Brain pericyte (primary cell): Measurements from ENCODE around the gene CKAP2.
A peak's percentile ranks its signal among the peaks of the same experiment; 100 is the strongest.
"Not testable (repeated sequence)": the region's sequence is repeated elsewhere in the genome, so short reads cannot be mapped to it uniquely, and the experiment has no call there.

ENCODE experiments used
- DNase-seq: peaks from one replicate; pipeline ENCODE4 v3.0.0-alpha.2; 2012; ENCODE audit warnings: low read depth, low spot score

CKAP2 gene

DNA sequence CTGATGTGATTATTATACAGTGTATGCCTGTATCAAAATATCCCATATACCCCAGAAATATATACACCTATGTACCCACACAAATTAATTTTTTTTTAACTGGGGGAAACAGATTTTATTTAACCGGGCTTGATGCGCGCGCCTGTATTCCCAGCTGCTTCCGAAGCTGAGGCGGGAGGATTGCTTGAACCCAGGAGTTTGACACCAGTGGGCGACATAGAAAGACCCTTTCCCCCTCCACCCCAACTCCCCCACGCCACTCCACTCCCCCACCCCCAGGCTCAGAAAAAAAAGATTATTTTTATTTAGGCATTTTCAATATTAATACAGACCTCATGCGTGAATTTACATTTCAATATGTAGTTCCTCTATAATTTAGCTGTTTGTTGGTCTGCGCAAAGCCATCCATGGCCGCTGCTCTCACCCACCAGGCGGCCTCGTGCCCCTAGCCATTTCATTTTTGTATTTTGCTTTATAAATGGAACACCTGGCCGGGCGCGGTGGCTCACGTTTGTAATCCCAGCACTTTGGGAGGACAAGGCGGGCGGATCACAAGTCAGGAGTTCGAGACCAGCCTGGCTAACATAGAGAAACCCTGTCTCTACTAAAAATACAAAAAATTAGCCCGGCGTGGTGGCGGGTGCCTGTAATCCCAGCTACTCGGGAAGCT, 4.0 kb upstream of the CKAP2 start:
- no peak for DNase-seq

DNA sequence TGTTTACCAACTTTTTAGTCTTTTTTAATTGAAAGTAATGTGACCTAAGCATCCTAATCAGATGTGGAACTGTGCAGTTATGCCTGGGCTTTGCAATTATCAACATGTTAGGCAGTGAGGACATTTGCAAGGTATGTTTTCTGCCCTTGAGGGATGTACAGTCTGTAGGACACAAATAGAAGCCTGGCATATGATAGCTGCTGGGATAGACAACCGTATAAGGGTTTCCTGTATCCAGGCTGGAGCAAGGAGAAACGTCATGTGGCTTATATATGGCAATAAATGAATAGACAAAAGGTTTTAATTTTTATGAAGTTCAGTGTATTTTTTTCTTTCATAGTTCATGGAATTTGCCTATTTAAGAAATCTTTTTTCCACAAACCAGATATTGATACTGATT, 2.8 kb upstream of the CKAP2 start:
- no peak for DNase-seq

DNA sequence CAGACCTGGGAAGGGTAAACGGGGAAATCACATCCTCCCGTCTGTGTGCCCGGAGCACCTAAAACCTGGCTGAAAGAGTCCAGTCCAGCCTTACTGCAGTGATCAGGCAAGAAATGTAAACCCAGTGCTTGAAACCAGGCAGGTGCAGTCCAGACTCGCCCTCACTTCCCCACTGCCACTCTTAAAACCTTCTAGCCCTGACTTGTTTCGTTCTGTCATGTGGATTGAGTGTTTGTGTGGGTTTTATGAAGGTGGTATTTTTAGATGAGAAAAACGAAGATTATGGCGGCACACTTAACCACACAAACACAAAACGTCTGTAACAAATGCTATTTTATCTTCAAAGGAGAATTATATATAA, 839 bp upstream of the CKAP2 start:
- DNase-seq, result no peak

DNA sequence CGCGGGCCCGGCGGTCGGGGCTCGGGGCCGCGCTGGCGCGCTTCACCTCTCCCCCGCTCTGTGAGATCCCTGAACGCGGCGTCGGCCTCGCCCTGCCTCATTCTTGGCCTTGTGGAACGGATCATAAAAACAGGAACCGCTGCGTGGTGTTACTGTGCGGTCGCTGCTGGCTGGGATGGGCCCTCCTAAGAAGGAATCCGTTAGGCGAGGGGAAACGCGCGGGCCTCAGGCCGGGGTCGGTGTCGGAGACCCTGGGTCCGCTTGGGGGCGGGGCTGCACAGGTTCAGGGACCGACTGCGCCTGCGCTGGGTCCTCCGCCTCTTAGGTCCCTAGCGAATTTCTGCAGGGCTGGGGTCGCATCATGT, 381 bp downstream of the CKAP2 start:
- DNase-seq, result peak; percentile 55

DNA sequence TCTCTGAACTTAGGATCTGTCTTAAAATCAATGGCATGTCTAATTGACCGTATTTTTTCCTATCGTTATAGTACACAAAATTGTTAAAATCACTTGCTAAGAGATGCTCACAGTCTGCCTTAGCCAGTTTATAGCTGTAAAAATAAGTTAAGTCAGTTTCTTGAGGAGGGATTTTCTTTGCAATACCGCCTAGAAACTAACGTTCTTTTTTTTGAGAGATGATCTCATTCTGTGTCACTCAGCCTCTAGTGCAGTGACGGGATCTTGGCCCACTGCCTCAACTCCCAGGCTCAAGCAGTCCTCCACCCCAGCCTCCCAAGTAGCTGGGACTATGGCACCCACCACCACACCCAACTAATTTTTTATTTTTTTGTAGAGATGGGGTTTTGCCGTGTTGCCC, 4.4 kb downstream of the CKAP2 start:
- no peak for DNase-seq

DNA sequence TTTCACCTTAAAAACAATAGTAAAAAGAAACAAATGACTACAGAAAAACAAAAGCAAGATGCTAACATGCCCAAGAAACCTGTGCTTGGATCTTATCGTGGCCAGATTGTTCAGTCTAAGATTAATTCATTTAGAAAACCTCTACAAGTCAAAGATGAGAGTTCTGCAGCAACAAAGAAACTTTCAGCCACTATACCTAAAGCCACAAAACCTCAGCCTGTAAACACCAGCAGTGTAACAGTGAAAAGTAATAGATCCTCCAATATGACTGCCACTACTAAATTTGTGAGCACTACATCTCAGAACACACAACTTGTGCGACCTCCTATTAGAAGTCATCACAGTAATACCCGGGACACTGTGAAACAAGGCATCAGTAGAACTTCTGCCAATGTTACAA, 6.0 kb downstream of the CKAP2 start:
- no peak for DNase-seq

DNA sequence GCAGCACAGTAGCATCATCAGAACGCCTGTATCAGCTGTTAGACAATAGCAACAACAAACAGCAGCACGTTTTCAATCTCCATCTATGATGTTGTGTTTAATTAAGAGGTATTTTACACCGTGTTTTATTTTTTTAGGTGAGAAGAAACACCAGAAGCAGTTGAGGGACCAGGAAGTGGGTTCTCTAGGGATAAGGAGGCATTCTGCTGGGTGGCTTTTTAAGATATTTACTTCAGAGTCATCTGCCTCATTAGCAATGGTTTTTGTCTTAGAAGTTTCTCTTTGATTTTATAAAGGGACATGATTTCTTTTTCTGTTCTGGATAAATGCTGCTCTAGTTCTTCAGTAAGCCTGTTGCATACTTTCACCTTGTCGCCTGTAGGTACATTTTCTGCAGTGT, 8.2 kb downstream of the CKAP2 start:
- no peak for DNase-seq

DNA sequence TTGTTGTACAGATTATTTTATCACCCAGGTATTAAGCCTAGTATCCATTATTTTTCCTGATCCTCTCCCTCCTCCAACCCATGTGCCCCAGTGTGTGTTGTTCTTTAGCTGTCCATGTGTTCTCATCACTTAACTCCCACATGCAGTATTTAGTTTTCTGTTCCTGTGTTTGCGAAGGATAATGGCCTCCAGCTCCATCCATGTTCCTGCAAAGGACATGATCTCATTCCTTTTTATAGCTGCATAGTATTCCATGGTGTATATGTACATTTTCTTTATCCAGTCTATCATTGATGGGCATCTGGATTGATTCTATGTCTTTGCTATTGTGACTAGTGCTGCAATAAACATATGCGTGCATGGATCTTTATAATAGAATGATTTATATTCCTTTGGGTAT, 13.2 kb downstream of the CKAP2 start:
- not testable (repeated sequence) for DNase-seq

DNA sequence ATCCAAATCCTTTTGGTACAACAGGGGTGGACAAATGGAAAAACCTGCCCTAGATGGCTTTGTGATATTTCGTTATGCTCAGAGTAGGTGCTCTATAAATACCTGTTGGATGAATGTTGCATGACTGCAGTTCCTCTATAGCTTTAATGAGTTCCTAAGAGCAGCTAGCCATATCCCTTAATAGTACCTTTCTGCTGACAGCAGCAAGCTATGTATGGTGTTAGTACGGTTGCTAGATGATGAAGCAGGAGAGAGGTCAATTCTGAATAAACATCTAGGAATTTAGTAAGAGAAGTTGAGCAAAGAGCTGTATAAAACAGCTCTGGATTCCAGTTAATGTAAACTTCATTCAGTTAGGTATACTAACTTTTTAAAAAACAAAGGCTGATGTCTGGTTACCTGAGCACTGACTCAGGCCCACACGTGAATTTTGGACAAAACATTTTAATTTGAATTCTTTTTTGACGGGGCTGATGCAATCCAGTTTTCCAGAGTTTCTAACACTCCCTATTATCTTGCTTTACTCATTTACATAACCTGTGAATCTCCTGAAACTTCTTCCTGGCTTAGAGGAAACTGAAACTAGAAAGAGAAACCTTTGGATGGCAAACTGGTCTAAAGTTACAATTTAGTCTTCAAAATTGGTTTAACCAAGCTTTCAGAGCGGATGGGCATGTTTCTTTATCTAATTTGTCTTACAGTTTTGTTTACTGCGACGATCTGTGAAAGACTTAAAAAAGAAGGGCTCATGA, 25.6 kb downstream of the CKAP2 start:
- DNase-seq, result not testable (repeated sequence)

DNA sequence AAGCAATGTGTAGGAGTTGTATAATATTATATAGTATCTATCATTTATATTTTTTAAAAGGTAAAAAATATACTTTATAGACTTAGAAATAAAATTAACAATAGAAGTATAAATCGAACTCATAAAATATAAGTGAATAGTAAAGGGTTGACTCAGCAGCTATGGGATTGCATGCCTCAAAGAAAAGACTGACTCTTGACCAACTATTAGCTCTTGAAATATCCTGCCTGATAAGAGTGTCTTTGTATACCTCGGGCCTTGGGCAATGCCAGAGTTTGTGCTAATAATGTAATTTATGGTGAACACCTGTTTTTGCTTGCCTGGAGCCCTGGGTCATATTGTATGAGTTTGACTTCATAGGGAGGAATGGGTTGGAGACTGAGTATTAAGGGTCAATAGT, 31.8 kb downstream of the CKAP2 start:
- not testable (repeated sequence) for DNase-seq

DNA sequence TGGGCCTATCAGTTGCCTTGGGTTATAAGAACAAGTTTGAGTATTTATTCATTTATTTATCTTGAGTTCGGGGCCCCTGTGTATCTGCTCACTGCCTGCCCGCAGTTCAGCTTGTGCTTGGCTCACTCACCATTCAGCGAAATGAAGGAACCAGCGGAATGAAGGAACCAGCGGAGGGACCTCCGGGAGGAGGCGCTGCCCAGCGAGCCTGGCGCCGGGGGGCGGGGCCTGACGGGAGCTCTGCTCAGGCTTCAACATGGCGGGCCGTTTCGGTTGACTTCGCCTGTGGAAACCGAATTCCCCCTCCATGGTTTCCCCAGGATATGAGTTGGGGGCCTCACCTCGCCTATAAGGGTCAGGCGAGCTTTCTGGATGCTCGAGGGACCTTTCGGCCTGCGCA, 33.5 kb downstream of the CKAP2 start:
- not testable (repeated sequence) for DNase-seq

DNA sequence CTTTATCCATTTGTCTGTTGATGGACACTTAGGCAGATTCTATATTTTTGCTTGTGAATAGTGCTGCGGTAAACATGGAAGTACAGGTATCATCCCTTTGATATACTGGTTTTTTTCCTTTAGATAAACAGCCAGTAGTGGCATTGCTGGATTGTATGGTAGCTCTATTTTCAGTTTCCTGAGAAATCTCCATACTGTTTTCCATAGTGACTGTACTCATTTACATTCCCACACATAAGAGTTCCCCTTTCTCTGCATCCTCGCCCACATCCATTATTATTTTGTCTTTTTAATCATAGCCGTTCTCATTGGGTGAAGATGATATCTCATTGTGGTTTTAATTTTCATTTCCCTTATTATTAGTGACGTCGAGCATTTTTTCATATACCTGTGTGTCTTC, 35.7 kb downstream of the CKAP2 start:
- DNase-seq, result not testable (repeated sequence)

DNA sequence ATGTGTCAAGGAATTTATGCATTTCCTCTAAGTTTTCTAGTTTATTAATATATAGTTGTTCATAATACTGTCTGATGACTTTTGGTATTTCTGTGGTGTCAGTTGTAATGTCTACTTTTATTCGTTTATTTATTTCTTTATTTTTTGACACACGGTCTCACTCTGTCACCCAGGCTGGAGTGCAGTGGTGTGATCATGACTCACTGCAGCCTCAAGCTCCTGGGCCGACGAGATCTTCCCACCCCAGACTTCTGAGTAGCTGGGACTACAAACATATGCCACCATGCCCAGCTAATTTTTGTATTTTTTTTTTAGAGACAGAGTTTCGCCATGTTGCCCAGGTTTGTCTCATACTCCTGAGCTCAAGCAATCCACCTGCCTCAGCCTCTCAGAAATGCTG, 39.0 kb downstream of the CKAP2 start:
- DNase-seq, result not testable (repeated sequence)

DNA sequence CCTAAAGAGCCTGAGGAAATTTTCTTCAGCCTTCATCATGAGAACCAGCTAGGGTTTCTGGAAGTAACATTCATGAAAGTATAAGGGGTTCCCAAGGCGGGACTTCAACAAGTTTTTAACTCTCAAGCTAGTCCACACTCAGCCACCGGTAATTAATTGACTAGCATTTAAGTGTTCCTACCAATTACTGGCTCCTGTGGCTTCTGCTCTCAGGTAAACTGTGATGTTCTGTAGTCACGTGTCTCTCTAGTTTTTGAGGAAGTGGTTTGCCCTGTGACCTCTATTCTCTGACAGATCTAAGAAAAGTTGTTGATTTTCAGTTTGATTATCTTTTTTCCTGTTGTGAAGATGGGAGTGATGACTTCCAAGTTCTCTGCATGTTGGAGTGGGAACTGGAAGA, 42.7 kb downstream of the CKAP2 start:
- not testable (repeated sequence) for DNase-seq

DNA sequence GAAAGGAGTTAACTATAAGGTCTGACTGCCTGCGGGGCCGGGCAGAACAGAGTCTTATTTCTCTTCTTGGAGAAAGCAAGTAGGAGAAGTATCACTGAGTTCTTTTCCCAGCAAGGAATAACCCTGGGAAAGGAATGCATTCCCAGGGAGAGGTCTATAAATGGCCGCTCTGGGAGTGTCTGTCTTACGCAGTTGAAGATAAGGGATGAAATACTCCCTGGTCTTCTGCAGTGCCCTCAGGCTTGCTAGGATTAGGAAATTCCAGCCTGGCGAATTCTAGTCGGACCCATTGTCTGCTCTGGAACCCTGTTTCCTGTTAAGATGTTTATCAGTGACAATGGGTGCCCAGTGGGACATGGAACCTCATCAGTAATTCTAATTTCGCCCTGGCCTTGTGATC, 47.0 kb downstream of the CKAP2 start:
- DNase-seq, result not testable (repeated sequence)

DNA sequence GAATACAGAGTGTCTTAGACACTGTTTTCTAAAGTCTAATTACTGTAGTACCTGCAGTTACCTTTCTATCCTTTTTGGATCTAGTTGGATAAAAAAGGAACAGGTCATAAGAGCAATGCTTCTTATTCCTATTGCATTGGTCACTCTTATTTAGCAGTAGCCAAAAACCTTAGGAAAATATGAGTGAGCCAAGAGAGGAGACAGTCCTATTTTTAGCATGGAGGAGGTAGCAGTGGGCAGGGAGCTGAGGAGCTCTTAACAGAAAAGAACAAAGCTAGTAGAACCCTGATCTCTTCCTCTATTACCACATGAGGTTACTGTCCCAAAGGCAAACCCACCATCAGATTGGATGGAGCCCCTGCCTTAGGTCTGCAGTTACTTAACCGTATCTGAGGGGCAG, 50.6 kb downstream of the CKAP2 start:
- DNase-seq, result not testable (repeated sequence)

DNA sequence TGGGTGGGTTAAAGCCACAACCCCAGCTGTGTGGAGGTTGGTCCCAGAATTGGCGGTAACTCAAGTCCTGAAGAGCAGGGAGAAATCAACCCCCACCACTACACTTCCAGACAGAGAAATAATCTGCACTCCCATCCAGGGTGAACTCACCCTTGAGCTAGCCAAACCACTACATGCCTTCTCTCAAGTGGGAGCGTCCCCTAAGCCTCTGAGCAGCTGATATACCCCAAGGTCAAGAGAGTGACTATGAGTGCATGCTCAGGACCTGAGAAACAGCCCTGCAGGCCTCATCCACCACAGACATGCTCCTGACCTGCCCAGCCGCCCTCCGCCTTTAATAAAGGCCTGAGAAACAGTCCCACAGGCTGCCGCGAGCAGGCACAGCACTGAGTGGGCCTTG, 54.3 kb downstream of the CKAP2 start:
- not testable (repeated sequence) for DNase-seq

DNA sequence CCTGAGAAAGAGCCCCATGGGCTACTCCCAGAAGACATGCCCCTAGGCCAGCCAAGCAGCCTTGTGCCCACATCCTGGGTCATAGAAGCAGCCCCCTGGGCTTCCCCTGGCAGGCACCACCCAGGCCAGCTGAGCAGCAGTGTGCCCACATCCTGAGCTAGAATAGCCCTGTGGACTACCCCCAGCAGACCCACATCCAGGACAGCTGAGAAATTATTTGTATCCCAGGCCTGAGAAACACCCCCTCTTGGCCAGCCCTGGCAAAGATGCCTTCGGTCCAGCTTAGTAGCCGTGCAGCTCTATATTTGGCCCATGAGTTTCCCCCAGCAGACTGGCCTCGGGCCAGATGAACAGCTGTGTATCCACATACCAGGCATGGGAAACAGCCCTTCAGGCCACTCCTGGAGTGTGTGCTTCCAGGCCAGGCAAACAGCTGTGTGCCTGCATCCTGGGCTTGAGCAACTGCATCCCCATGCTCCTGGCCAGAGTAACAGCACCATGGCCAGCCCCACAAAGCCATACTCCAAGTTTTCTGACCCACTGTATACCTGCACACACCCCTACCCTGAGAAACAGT, 55.0 kb downstream of the CKAP2 start:
- not testable (repeated sequence) for DNase-seq

DNA sequence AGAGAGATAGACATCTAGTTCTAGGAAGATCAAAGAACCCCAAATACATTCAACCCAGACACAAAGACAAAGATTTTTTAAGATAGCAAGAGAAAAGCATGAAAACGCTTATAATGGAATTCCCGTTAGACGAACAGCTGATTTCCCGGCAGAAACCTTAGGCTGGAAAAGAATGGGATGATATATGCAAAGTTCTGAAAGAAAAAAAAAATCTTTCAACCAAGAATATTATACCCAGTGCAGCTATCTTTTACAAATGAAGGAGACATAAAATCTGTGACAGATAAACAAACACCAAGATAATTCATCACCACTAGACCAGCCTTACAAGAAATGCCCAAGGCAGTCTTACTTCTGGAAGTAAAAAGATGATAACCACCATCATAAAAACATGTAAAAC, 56.3 kb downstream of the CKAP2 start:
- not testable (repeated sequence) for DNase-seq

DNA sequence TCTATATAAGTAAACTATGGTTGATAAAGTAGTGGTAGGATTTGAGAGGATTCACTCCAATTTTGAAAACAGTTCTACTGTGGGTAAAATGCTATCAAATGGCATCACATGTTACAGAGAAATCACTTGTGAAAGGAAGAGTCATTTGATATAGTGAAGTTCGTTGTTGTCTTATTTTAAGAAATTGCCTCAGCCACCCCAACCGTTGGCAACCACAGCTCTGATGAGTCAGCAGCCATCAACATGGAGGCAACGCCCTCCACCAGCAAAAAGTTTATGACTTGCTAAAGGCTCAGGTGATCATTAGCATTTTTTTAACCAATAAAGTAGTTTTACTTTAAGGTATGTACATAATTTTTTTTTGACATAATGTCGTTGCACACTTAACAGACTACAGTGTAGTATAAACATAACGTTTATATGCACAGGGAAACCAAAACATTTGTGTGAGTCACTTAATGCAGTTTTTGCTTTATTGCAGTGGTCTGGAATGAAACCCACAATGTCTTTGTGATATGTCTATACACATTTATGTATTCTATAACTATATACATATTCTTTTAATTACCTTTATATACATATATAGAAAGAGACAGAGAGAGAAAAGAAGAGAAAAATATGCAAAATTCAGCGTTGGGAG, 58.8 kb downstream of the CKAP2 start:
- not testable (repeated sequence) for DNase-seq

DNA sequence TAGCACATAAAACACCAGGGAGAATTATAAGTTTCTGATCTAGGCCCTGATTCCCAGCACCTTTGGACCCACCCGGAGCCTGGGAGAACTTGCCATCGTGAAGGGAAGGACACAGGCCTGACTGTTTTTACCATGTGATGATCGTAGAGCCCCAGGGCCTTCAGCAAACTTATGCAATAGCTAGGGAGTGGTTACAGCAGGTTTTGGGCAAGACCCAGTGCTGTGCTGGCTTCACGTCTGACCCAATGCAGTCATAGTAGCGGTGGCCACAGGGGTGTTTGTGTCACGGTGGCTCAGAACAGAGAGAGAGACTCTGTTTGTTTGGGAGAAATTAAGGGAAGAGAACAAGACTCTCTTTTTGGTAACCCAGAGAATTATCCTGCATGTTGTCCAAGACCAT, 68.0 kb downstream of the CKAP2 start:
- DNase-seq, result not testable (repeated sequence)
